T-helper 2 cell treated with Interferon-gamma antibody and Interleukin-4, amounts not matched to agents 100 ng/mL and 5 ng/mL, for 36 hours (primary cell): Measurements from ENCODE around the gene NHERF2. TPM values are rescaled to one million over a fixed set of nuclear protein-coding genes. Genes with fewer than 3 reads are reported as not detected.
"Not testable (repeated sequence)": the region's sequence is repeated elsewhere in the genome, so short reads cannot be mapped to it uniquely, and the experiment has no call there.

Source experiments
- intact Hi-C: fragments of 100-400 bp; cut with micrococcal nuclease; formaldehyde crosslinking; loops from one replicate; pipeline ENCODE4 v1.15.1; 2023
- total RNA-seq: library from RNA; stranded (reverse); gene quantifications from 2 replicates; pipeline ENCODE4 v1.2.3, GENCODE V29; 2022

The NHERF2 gene
- total RNA-seq, 1 donor from 2014 or later: 3.1 TPM

- intact Hi-C loops: loop anchor here (5.0 kb wide), 1 partner anchor 33 kb away; the partner anchor contains the start of gene TBL3
These were observed 21.7 kb upstream of the NHERF2 start for GRCh38 chr16:2004795-2005517.

DNA sequence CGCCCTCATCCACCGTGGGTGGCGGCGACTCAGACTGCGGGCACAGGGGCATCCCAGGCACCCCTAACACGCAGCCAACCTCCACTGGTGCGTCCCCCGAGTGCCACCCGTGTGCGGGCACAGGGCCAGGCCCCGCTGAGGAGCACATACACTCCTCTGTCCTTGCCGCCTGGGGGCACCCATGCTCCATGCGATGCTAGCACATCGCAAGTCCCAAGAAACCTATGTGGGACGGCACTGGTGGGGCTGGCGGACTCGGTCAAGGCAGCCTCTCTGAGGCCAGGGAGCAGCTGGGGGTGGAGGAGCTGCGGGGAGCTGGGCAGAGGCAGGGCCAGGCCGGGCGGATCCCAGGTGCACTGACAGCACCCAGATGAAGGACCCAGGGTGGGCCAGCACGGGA is 21.1 kb upstream of the NHERF2 start:
- intact Hi-C loops: loop anchor here (5.0 kb wide), 1 partner anchor 33 kb away; the partner anchor contains the start of gene TBL3

DNA sequence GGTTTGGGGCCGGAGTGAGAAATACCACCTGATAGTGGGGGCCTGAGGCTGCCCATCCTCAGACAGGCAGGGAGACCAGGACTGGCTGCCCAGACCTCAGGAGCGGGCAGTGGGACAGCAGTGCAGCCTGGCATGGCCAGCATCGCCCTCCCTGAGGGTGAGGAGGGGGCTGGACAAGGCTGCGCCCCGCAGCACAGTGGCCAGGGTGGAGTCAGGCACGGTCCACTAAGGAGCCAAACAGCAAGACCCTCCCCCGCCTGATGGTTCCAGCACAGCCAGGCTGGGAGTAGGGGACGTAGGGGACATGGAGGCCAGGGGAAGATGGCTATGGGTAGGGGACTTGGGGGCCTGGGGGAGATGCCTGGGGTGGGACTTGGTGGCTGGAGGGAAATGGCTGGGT is 20.4 kb upstream of the NHERF2 start:
- intact Hi-C loops: loop anchor here (5.0 kb wide), 1 partner anchor 34 kb away; the partner anchor contains the start of gene TBL3

GRCh38 chr16:2007081-2007836 is 19.4 kb upstream of the NHERF2 start:
- intact Hi-C loops: loop anchor here (5.0 kb wide), 1 partner anchor 35 kb away; the partner anchor contains the start of gene TBL3

GRCh38 chr16:2008009-2008526 is 18.6 kb upstream of the NHERF2 start:
- intact Hi-C loops: loop anchor here (5.0 kb wide), 1 partner anchor 36 kb away; the partner anchor contains the start of gene TBL3

GRCh38 chr16:2008631-2009163 is 18.0 kb upstream of the NHERF2 start:
- intact Hi-C loops: loop anchor here (5.0 kb wide), 1 partner anchor 36 kb away; the partner anchor contains the start of gene TBL3

- intact Hi-C loops: loop anchor here (5.0 kb wide), 1 partner anchor 37 kb away; the partner anchor contains the start of gene TBL3
These were observed 17.5 kb upstream of the NHERF2 start for GRCh38 chr16:2009164-2009711.

- intact Hi-C loops: loop anchor here (1.0 to 5.0 kb wide), 2 partner anchors 38 to 145 kb away; partner anchors contain the start of genes TBL3 and TRAF7
These were observed 16.8 kb upstream of the NHERF2 start, which contains the start of gene ZNF598 for GRCh38 chr16:2009791-2010510. Gene ZNF598, minus strand, starts transcription at chr16:2009821.

- intact Hi-C loops: not testable (repeated sequence)
These were observed 15.0 kb upstream of the NHERF2 start for GRCh38 chr16:2011726-2012125.

- intact Hi-C loops: no loop called here
These were observed 13.2 kb upstream of the NHERF2 start for GRCh38 chr16:2013527-2013926.

DNA sequence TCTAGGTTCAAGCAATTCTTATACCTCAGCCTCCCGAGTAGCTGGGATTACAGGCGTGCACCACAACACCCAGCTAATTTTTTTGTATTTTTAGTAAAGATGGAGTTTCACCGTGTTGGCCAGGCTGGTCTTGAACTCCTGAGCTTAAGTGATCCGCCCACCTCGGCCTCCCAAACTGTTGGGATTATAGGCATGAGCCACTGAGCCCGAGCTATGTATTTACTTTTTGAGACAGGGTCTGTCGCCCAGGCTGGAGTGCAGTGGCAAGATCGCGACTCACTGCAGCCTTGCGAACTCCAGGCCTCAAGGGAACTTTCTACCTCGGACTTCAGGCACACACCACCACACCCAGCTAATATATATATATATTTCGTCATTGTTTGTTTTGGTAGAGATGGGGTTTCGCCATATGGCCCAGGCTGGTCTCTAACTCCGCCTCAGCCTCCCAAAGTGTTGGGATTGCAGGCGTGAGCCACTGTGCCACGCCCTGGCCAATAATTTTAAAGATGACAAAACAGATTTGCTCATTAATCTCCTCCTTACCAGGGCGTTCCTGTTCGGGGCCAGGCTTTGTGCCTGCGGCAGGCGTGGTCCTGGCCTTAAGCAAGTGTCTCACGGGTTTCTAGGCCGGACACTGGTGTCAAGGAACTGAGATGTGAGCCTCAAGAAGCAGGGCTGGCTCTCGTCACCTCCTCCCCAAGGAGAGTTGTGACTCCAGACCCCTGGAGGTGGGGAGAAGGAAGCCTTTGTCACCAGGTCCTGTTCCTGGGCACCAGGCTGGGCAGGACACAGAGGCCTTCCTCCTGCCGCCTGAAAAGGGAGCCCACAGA is 11.4 kb upstream of the NHERF2 start:
- intact Hi-C loops: no loop called here

GRCh38 chr16:2015947-2016208 is 10.8 kb upstream of the NHERF2 start:
- intact Hi-C loops: no loop called here

GRCh38 chr16:2016407-2016922 is 10.2 kb upstream of the NHERF2 start:
- intact Hi-C loops: no loop called here

DNA sequence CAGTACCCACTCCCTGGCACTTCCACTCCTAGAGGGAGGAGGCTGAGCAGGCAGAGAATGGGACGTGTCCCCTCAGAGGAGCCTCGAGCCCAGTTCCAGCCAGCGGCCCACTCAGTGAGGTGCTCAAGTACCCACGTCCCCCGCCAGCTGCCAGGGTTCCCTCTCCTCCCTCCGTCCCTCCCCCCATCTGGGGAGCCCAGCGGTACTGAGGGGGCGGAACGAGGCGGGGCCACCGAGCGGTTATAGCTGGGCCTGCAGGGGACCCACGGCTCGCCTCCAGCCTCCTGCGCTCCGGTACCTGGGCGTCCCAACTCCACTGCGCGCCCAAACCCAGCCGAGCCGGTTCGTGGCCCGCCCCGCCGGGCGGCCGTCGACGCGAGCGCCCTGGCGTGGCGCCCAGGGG is 7.2 kb upstream of the NHERF2 start, which contains the start of gene NPW:
TSS of gene NPW (plus strand) at position 268 of the 403 bp plus-strand sequence.
- intact Hi-C loops: no loop called here

DNA sequence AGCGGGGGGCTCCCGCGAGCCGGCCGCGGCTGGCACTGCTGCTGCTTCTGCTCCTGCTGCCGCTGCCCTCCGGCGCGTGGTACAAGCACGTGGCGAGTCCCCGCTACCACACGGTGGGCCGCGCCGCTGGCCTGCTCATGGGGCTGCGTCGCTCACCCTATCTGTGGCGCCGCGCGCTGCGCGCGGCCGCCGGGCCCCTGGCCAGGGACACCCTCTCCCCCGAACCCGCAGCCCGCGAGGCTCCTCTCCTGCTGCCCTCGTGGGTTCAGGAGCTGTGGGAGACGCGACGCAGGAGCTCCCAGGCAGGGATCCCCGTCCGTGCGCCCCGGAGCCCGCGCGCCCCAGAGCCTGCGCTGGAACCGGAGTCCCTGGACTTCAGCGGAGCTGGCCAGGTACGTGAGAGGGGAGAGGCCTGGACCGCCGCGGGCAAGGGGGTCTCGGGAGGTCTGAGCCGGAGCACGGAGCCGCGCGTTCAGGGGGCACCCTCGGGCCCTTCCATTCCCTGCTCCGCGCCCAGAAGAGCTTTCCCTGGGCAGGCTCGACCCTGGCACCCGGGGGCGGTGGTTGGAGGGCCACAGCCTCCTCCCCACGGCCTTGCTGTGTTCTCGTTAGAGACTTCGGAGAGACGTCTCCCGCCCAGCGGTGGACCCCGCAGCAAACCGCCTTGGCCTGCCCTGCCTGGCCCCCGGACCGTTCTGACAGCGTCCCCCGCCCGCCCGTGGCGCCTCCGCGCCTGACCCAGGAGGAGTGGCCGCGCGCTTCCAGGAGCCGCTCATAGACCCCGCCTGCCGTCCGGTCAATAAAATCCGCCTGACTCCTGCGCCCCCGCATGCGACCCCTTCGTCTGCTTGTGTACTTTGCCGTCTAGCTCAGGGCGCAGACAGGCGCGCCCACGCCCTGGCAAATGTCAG is 6.5 kb upstream of the NHERF2 start:
- intact Hi-C loops: no loop called here

DNA sequence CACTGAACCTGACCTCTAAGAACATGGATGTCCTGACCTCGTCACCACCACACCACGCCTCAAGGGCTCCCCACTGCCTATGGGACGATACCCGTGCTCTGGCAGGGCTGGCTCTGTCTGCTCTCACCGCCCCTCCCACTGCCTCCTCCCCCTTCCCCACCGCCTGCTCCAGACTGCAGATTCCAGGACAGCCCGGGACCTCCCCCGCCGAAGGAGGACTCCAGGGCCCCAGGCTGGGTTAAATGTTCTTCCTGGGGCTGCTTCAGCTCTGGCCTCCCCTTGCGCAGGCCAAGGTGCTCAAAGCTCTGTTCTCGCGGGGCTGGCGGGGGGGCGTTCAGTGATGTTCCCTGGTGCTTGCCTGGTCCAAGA is 4.0 kb upstream of the NHERF2 start:
- intact Hi-C loops: loop anchor here (1.0 kb wide), 2 partner anchors 25 to 118 kb away; partner anchors contain the start of genes NTHL1 and TSC2

DNA sequence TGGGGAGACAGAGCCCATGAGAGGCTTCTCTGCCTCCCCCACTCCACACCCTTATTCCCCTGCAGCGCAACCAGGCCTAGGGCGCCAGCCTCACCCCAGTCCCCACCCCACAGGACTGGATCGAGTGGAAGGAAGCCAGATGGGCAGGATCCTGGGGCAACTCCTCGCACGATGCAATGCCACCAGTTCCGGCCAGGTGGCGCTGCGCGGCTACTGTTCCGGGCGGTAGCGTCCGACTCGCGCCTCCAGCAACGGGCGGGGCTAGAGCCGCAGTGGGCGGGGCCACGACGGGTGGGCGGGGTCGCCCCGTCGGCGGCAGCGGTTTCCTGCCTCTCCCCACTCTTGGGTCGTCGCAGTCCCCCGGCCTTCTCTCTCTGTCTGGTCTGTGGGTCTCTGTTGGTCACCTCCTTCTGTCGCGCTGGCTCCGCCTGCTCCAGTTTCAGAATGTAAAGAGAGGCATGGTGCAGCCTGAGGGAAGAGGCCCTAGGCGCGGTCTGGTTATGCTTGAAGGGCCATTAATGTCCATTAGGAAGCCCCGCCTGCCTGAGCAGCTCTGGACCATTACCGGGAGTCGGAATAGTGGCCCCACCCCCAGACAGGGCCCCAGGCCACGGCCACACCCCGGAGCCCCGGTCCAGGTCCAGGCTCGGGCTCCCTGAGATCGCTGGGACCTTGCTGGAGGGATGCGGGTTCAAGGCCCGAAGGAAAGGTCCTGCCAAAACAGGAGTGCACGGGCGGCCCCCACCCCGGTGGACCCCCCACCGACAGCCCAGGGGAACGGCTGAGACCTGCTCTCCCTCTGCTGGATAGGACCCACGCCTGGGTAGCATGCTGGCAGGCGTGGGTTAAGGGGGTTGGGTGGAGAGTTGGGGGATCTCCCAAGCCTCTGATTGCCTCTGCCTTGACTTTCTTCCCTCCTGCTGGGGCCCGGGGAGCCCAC is 3.3 kb upstream of the NHERF2 start:
- intact Hi-C loops: loop anchor here (1.0 kb wide), 2 partner anchors 24 to 117 kb away; partner anchors contain the start of genes NTHL1 and TSC2
